C4-2B (cell line): ENCODE data around the gene BRPF1.

Source experiments
- H3K27ac ChIP-seq: fragments of 450-650 bp; 2 replicates; pipeline ENCODE4 v1.5.1; 2017
- CTCF ChIP-seq: fragments of 450-650 bp; conservative IDR thresholded peaks from 2 replicates; pipeline ENCODE4 v1.5.1; 2017; ENCODE audit warnings: mild to moderate bottlenecking
- ZFX ChIP-seq: fragments of 450-650 bp; IDR thresholded peaks from 2 replicates; pipeline ENCODE4 v1.6.1; 2017

The BRPF1 gene

GRCh38 chr3:9785602-9786001 is 54.1 kb downstream of the BRPF1 start:
- H3K27ac ChIP-seq = no peak overlapping the region
- no peak for TF ChIP-seq CTCF
- TF ChIP-seq ZFX = no peak

- TF ChIP-seq CTCF = no peak
- no peak for TF ChIP-seq ZFX
- H3K27ac ChIP-seq = no peak overlapping the region
Measured at GRCh38 chr3:9786209-9786739, 54.7 kb downstream of the BRPF1 start.

- no peak overlapping the region for H3K27ac ChIP-seq
- no peak for TF ChIP-seq ZFX
- TF ChIP-seq CTCF = peak; percentile 63; the same call in 1 of the 2 replicates
Measured at GRCh38 chr3:9786825-9787669, 55.5 kb downstream of the BRPF1 start.

GRCh38 chr3:9787714-9788113 is 56.2 kb downstream of the BRPF1 start:
- TF ChIP-seq ZFX (no peak), CTCF (no peak)
- no peak overlapping the region for H3K27ac ChIP-seq

GRCh38 chr3:9791127-9791526 is 59.6 kb downstream of the BRPF1 start:
- no peak for TF ChIP-seq CTCF
- TF ChIP-seq ZFX = no peak
- no peak overlapping the region; the same call in 1 of the 2 replicates for H3K27ac ChIP-seq

- TF ChIP-seq CTCF = no peak
- TF ChIP-seq ZFX = peak; percentile 47; the same call in 1 of the 2 replicates
- H3K27ac ChIP-seq = peak overlapping the region; percentile 91
Measured at GRCh38 chr3:9791790-9792404, 60.4 kb downstream of the BRPF1 start.
